GM19438 (cell line): Measurements from ENCODE around the gene AGK.
"Not testable (repeated sequence)": the region's sequence is repeated elsewhere in the genome, so short reads cannot be mapped to it uniquely, and the experiment has no call there.

Experiments
- ATAC-seq: cut with Tn5 transposase; IDR thresholded peaks from one replicate; pipeline ENCODE4 v1.9.1; 2021; ENCODE audit warnings: low read depth; ENCODE audit not compliant: unreplicated experiment

AGK gene

DNA sequence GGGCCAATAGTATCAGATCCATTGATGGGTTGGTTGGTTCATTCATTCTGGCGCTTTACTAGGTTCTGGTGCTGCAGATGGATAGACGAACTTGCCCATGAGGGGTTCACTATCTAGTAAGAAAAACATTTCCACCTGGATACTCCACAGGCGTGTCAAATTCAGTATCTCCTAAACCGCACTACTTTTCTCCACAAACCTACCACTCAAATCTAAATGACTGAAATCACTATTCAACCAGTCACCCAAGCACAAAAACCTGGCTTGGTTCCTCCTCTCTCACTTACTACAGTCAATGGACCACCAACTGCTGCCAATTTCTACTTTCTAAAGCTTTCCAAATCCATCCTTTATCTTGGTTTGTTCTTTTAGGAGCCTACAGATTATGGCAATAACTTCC is 572 bp downstream of the AGK start:
- no peak for ATAC-seq

- no peak for ATAC-seq
Observed at GRCh38 chr7:141557360-141557759, 6.2 kb downstream of the AGK start.

DNA sequence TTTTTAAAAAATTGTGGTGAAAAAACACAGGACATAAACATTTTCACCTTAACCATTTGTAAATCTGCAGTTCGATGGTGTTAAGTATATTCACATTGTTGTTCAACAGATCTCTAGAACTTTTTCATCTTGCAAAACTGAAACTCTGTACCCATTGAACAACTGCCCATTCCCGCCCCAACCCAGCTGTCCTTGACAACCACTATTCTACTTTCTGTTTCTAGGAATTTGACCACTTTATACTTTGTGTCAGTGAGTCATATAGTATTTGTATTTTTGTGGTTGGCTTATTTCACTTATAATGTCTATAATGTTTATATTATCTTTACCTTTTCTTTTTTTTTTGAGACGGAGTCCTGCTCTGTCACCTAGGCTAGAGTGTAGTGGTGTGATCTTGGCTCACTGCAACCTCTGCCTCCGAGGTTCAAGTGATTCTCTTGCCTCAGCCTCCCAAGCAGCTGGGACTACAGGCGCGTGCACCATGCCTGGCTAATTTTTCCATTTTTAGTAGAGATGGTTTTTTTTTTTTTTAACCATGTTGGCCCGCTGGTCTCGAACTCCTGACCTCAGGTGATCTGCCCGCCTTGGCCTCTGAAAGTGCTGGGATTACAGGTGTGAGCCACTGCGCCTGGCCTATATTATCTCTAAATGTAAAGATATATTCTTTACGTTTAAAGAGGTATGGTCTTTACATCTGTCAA is 6.8 kb downstream of the AGK start:
- not testable (repeated sequence) for ATAC-seq

- ATAC-seq = no peak
Observed at GRCh38 chr7:141558544-141559183, 7.5 kb downstream of the AGK start.

DNA sequence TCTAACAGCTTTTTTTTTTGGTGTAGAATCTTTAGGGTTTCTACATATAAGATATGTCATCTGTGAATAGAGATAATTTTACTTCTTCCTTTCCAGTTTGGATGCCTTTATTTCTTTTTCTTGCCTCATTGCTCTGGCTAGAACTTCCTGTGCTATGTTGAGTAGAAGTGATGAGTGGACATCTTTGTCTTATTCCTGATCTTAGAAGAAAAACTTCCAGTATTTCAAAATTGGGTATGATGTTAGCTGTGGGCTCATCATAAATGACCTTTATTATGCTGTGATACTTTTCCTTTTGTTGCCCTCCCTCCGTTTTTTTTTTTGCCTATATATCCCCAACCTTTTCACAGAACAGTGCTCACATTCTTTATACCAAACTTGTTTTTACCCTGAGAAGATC is 8.8 kb downstream of the AGK start:
- ATAC-seq = no peak

- no peak for ATAC-seq
Observed at GRCh38 chr7:141562036-141562435, 10.8 kb downstream of the AGK start.

DNA sequence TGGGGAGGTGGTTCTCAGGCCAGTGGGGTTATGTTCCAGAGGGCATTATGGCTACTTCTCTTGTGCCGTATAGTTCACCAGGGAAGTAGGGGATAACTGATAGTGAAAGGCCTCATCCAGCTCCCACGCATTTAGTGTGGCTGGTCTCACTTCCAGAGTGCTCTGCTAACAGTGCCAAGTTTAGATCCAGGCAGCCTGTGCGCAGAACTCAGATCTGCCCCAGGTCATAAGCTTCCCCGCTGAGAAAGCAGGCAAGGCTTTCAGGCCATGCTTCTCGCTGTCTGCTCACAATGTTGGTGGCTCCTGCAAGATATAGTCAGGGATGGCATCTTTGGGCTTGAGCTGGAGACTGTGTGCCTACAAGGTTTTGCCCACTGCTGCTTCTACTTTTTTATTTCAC is 11.3 kb downstream of the AGK start:
- no peak for ATAC-seq

GRCh38 chr7:141562972-141563371 is 11.8 kb downstream of the AGK start:
- no peak for ATAC-seq

GRCh38 chr7:141563956-141564623 is 12.9 kb downstream of the AGK start:
- no peak for ATAC-seq

DNA sequence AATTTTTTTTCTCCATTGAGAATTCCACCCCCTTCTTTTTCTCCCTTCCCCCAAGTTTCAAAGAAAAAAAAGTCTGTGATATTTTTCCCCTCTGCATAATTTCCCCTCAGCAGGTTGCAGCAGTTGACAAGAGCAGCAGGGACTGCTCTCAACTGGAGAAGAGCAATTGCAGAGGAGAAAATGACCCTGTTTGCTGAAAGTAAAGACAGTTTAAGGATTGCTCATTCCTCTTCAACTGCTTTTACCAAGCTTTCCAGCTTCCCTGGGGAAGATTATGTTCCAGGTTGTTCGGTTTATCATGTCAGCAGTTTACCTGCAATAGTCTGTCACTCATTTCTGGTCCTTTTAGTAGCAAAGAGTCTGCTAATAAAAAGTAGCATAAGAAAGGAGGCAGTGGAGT is 16.2 kb downstream of the AGK start:
- no peak for ATAC-seq

DNA sequence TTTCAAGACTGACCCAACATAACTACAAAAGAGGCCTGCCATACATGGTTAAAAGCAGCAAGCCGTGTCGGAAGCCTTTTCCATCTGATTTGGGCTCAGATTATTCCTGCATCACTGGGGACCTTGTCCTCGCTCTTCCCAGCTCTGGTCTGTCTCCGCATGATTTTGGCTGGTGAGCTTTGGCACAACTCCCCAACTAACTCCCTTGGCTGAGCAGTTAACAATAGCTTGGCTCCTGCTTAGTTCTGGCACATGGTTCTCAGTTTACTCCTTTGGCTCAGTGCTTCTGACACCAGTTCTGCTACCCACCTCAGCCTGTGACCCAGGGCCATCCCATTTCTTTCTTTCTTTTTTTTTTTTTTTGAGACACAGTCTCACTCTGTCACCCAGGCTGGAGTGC is 17.0 kb downstream of the AGK start:
- no peak for ATAC-seq

DNA sequence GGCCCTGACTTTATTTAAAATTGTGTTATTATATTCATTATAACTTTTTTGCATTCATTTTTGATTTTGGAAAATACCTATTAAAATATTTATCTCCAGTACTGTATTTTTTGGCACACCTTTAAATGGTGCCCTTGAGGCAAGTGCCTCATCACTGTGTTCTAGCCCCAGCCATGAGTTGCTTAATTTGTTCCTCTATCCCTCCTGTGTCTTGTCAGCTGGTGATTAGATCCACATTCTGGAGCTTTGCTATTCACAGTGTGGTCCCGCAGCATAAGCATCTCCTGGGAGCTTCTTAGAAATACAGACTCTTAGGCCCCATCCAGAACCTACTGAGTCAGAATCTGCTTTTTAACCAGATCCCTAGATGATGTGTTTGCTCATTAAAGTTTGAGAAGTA is 19.8 kb downstream of the AGK start:
- no peak for ATAC-seq

DNA sequence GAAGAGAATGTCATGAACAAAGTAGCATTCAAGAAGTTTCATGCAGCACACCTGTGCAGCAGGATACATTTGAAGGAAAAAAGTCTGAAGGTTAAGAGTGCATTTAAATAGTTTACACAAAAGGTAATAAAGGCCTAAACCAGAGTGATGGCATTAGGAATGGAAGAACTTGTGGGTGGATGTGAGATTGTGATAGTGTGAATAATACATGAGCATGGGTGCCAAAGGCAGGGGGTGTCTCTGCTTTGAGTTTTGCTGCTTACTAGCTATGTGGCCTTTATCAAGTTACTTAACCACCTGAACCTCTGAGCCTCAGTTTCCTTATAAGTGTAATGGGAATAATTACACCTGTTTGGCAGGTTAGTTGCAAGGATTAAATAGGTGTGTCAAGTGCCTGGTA is 21.0 kb downstream of the AGK start:
- ATAC-seq = no peak

- no peak for ATAC-seq
Observed at GRCh38 chr7:141573511-141573910, 22.3 kb downstream of the AGK start.

DNA sequence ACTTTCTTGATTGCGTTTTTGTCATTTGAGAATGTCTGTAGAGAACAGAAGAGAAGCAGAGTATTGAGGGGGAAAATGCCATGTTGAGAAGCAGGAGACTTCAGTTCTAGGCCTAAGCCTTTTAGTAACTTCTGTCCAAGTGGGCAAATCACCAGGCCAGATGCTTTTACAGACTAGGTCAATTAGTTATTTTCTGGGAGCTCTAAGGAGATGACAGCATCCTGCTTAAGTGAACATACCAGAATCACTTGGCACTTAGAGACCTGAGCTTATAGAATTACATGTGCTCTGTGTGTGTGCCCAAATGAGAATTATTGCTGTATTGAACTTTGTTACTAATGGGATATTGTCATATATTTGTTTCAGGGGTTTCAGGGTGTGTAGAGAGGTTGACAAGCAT is 24.0 kb downstream of the AGK start:
- no peak for ATAC-seq

- no peak for ATAC-seq
Observed at GRCh38 chr7:141575654-141576448, 24.6 kb downstream of the AGK start.

DNA sequence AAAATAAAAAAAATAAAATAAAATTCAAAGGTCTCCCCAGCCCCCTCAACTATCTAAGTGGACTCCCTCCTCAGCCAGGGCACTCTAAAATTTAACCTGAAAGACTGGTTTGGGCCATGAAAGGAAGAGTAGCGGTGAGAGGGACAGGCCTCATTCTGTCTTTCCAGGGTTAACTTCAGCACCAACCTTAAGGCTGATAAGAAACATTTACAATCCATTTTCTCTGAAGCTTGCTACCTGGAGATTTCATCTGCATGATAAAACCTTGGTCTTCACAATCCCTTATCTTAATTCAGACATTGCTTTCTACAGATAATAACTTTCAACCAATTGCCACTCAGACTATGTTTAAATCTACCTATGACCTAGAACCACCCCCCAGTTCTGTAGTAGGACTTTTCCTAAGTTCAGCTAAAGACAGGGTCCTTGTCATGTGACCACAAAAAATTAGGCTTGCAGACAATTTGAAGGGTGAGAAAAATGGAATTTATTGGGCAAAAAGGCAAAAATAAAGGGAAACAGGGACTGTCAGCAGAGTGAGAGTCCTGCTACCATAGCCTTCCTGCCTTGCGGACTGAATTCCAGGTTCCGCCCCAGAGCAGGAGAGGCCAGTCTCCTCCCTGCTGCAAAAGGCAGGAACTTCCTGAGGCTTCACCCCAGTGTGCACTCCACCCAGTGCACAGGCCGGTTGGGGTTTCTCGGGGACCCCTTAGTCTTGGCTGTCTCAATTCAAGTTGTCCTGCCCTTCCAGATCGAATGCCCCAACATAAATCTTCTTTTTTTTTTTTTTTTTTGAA is 26.0 kb downstream of the AGK start:
- ATAC-seq = no peak

DNA sequence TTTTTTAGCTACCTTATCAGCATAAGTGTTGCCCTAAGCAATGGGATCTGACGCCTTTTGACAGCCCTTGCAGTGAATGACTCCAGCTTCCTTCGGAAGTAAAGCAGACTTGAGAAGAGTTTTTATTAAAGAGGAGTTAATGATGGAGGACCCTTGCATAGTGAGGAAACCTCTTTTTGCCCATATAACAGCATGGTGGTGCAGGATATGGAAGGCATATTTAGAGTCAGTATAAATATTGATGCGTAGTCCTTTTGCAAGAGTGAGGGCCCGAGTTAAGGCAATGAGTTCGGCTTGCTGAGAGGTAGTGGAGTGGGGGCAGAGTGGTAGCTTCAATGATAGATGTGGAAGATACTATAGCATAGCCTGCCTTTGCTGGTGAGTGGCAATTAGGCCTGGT is 28.7 kb downstream of the AGK start:
- ATAC-seq = not testable (repeated sequence)

DNA sequence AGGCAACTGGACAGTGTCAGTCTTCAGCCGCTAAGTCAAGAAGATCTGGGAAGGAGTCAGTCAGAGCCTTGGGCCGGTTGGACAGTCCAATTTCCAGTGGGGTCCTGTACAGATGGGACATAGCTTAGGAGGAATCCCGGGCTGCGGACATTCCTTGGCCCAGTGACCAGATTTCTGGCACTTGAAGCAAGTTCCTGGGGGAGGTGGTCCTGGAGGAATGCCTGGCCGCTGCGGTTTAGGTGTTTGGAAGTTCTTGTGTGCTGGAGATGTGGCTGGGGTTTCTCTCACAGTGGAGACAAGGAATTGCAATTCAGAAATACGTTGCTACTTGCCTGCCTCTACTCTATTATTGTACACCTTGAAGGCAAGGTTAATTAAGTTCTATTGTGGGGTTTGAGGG is 30.9 kb downstream of the AGK start:
- ATAC-seq = not testable (repeated sequence)

DNA sequence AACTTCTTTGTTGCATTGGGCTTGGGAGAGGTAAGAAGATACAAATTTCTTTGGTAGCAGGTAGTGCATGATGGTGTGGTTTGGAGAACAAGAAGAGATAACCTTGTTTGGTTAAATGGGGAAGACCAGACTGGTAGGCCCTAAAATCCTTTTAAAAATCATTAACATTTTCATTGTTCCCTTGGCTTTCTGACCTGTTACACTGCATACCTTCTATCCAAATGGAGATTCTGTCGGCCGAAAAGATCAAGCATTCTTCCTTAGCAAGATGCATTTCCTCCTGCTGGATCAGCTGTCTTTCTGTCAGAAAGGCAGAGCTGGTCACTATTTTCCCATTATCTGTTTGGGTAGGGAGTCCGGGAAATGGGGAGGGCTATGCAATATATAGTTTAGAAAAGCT is 33.7 kb downstream of the AGK start:
- no peak for ATAC-seq
